GM18520 (cell line): ENCODE data around the gene POT1.
A peak's percentile ranks its signal among the peaks of the same experiment; 100 is the strongest.
"Not testable (repeated sequence)": the region's sequence is repeated elsewhere in the genome, so short reads cannot be mapped to it uniquely, and the experiment has no call there.

ENCODE experiments used
- ATAC-seq: cut with Tn5 transposase; IDR thresholded peaks from one replicate; pipeline ENCODE4 v1.9.1; 2021; ENCODE audit not compliant: unreplicated experiment

POT1 gene

GRCh38 chr7:124929467-124930172 lies at the start of gene POT1:
TSS of gene POT1 (minus strand) at chr7:124929825. CDS start at chr7:124897173, 32,652 bp downstream.
- ATAC-seq = peak; percentile 100

GRCh38 chr7:124975131-124975530 lies 45.5 kb upstream of the POT1 start:
- not testable (repeated sequence) for ATAC-seq

- no peak for ATAC-seq
Measured at GRCh38 chr7:124965553-124965952, 35.9 kb upstream of the POT1 start.

- ATAC-seq = no peak
Measured at GRCh38 chr7:124959676-124960075, 30.1 kb upstream of the POT1 start.

- ATAC-seq = not testable (repeated sequence)
Measured at GRCh38 chr7:124957952-124958351, 28.3 kb upstream of the POT1 start.

- no peak for ATAC-seq
Measured at GRCh38 chr7:124956160-124956559, 26.5 kb upstream of the POT1 start.

- no peak for ATAC-seq
Measured at GRCh38 chr7:124954790-124955189, 25.2 kb upstream of the POT1 start.

GRCh38 chr7:124945680-124946079 lies 16.1 kb upstream of the POT1 start:
- no peak for ATAC-seq

- ATAC-seq = no peak
Measured at GRCh38 chr7:124943472-124943871, 13.8 kb upstream of the POT1 start.

- ATAC-seq = no peak
Measured at GRCh38 chr7:124942399-124942798, 12.8 kb upstream of the POT1 start.

GRCh38 chr7:124940306-124940705 lies 10.7 kb upstream of the POT1 start:
- ATAC-seq = no peak

GRCh38 chr7:124938128-124938527 lies 8.5 kb upstream of the POT1 start:
- no peak for ATAC-seq

- ATAC-seq = no peak
Measured at GRCh38 chr7:124937076-124937475, 7.5 kb upstream of the POT1 start.

GRCh38 chr7:124934841-124935240 lies 5.2 kb upstream of the POT1 start:
- ATAC-seq = no peak

- ATAC-seq = no peak
Measured at GRCh38 chr7:124930655-124931597, 1.3 kb upstream of the POT1 start.

GRCh38 chr7:124930173-124930623 lies 573 bp upstream of the POT1 start:
- ATAC-seq = no peak

GRCh38 chr7:124924906-124925305 lies 4.7 kb downstream of the POT1 start:
- no peak for ATAC-seq

- ATAC-seq = no peak
Measured at GRCh38 chr7:124922200-124922599, 7.4 kb downstream of the POT1 start.

- ATAC-seq = no peak
Measured at GRCh38 chr7:124919841-124920240, 9.8 kb downstream of the POT1 start.

- ATAC-seq = peak; percentile 73
Measured at GRCh38 chr7:124918662-124919061, 11.0 kb downstream of the POT1 start.

- ATAC-seq = peak; percentile 32
Measured at GRCh38 chr7:124915242-124915641, 14.4 kb downstream of the POT1 start.

GRCh38 chr7:124914298-124914697 lies 15.3 kb downstream of the POT1 start:
- ATAC-seq = no peak
